Measurements from ENCODE around the gene PTPN7.
"Not testable (repeated sequence)": the region's sequence is repeated elsewhere in the genome, so short reads cannot be mapped to it uniquely, and the experiment has no call there.

DNA sequence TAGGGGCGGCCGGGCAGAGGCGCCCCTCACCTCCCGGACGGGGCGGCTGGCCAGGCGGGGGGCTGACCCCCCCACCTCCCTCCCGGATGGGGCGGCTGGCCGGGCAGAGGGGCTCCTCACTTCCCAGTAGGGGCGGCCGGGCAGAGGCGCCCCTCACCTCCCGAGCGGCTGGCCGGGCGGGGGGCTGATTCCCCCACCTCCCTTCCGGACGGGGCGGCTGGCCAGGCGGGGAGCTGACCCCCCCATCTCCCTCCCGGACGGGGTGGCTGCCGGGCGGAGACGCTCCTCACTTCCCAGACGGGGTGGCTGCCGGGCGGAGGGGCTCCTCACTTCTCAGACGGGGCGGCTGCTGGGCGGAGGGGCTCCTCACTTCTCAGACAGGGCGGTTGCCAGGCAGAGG is 31.0 kb upstream of the PTPN7 start:
- not testable (repeated sequence) for TF ChIP-seq CTCF (conservative IDR thresholded peaks at IDR 0.05); ZFX (IDR thresholded peaks at IDR 0.05)

Measured in C4-2B (cell line).